HG03045 (cell line): ENCODE data around the gene ALDH18A1.
"Not testable (repeated sequence)": the region's sequence is repeated elsewhere in the genome, so short reads cannot be mapped to it uniquely, and the experiment has no call there.

Experiments used
- ATAC-seq: cut with Tn5 transposase; IDR thresholded peaks from one replicate; pipeline ENCODE4 v1.9.1; 2021; ENCODE audit warnings: mild to moderate bottlenecking, moderate library complexity; ENCODE audit not compliant: unreplicated experiment

ALDH18A1 gene

DNA sequence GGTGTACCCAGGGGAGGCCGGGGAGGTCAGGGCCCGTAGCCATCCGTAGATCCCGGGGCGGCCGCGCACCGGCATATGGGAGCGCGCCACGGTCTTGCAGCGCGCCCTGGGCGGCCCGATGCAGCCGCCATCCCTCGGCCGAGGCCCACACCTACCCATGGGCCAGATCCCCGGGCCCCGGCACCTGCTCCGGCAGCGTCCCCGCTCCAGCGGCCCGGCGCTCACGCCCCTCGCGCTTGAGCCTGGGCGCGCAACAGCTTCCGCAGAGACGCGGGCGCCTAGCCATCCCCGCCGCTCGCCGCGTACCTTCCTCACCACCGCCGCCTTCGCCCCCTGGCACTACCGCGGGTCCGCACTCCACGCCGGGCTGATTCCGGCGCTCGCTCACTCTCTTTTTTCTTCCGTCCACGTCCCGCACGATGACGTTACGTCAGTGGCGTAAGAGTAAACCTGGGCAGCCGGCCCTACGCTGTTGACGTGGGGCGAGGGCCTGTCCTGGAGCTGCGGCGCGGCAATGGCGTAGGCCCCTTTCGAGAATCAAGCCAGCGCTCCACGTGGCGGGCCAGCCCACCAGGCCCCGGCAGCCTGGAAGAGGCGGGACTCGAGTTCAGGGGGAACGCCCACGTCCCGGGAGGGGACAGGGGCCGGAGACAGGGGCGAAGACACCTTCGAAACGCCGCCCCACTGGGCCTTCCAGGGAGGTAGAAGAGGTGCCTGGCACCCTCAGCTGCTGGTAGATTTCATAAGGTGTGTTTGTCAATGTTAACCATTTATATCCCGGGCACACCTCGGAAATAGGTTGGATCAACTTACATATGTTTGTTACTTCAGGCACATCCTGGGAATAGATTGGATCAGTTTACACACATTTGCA, at the start of gene ALDH18A1:
Gene ALDH18A1, minus strand, starts transcription at position 421 of the 874 bp plus-strand sequence. CDS start 3,334 bp downstream, outside the sequence.
- ATAC-seq, result peak; percentile 93

DNA sequence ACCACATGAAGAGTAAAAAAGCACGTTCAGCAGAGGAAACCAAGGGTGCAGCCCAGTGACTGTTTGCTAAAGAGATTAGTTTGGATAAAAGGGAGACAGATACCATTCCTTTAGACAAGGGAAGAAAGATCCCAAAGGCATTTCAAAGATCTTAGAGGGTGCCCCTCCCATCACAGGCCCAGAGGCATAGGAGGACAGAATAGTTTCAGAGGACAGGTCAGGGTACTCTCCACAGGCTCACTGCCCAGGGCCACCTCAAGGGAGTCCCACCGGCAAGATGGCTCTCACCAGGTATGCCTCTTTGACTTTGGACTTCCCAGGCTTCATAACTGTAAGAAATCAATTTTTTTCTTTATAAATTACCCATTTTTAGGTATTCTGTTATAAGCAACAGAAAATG, 41.9 kb upstream of the ALDH18A1 start:
- ATAC-seq, result no peak

DNA sequence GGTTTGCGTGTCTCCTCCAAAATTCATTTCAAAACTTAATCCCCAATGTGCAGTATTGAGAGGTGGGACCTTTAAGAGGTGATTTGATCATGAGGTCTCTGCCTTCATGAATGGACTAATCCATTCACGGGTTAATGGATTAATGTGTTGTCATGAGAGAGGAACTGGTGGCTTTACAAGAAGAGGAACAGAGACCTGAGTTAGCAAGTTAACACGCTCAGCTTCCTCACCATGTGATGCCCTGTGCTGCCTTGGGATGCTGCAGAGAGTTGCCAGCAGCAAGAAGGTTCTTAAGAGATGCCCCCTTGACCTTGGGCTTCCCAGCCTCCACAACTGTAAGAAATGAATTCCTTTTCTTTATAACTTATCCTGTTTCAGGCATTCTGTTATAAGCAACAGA, 40.9 kb upstream of the ALDH18A1 start:
- no peak for ATAC-seq

DNA sequence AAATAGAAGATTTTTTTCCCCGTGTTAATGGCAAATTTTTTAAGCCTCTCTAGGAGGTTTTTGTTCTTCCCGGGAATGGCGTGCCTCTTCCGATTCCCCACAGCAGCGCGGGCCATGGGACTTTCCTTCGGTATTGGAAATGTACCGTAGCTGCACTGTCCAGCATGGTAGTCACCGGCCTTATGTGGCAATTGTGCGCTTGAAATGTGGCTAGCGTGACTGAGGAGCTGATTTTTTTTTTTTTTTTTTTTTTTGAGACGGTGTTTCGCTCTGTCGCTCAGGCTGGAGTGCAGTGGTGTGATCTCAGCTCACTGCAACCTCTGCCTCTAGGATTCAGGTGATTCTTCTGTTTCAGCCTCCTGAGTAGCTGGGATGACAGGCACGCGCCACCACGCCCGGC, 38.2 kb upstream of the ALDH18A1 start:
- no peak for ATAC-seq

DNA sequence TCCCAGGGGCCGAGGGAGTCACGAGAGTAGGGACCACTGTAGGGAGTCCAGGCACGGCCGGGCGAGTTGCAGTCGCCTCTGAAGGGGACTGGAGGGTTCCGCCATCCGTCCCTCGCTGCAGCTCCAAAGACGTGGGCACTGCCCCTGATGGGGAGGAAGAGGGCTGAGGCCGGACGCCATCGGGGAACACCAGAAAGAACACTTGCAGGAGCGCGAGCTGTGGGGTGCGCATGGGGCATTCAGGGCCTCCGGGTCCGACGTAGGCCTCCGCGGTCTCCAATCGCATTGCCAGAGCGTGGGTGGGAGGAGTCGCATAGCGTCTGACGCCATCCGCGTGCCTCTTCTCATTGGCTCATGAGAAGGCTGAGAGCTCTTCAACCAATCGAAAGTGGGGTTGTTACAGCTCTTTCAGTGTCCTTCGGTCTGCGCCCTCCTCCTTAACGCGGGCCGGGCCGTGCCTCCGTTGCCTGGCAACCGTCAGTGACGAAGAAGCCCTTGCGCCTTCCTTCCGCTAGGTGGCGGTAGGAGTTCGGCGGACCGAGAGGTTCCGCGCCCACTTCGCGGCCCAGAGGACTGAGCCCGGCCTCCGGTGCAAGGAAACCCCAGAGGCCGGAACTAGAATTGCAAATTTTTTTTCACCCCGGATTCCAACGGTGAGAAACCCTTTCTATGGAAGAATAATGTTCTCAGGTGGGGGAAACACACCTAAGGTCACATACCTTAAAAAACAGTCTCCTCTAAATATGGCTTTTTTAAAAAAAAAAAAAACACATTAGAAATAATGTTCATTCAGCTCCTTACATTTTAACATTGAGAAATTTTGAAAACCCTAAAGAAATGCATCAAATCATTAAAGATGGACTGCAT, 37.4 kb upstream of the ALDH18A1 start, which contains the start of gene TCTN3:
Gene TCTN3, minus strand, starts transcription at position 260 of the 867 bp plus-strand sequence. Its CDS starts 28 bp downstream, at position 232.
- peak; percentile 100 for ATAC-seq

DNA sequence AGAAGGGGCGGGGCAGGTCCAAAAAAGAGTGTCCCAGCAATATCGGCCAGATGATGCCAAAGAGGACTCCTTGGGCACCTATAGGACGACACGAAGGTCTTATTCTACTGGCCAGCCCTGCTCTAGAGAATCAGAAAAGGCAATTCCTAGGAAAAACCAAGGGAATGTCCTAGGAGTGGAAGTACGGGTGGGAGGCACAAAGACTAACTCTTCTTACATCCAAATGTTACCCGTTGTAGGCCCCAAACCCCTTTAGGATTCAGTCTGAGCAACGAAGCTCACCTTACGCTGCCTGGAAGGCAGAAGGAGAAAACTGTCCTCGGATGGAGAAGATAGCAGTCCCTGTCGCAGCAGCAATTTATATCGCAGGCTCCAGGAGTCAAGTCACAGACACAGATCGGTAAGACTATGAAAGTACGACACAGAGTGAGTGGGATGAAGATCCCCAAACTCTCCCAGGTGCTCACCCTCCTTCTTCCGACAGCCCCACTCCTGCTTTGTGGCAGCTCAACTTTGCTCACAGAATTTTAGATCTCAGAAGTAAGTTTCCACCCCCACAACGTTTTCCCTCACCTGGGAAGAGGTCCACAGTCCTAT, 36.7 kb upstream of the ALDH18A1 start:
- no peak for ATAC-seq

DNA sequence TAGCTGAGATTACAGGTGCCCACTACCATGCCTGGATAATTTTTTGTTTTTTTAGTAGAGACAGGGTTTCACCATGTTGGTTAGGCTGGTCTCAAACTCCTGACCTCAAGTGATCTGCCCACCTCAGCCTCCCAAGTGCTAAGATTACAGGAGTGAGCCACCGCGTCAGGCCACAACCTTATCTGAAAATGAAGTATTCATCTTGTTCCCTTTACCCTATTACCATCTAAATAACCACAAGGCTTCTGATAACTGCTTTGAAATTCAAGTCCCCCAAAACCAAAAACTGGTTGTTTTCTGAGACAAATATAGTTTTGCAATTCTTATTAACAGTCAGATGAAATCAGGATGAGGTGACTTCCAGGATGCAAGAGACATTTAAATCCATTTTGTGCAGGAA, 34.8 kb upstream of the ALDH18A1 start:
- no peak for ATAC-seq

DNA sequence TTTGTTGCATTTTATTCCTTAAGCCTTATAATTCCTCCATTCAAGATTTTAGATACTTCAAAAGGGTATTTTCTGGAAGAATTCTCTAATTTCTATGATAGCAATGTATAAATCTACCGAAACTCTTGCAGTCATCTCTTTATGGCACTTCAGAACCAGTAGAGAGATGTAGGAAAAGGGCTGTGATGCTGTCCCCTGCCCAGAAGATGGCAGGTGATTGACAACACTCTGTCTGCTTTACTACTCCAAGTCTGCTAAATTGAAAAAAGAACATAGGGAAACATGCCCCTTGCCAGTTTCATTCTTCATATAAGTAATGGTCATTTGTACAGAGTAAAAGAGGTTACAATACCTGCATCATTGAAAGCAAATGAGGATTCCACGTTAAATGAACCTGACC, 32.1 kb upstream of the ALDH18A1 start:
- no peak for ATAC-seq

DNA sequence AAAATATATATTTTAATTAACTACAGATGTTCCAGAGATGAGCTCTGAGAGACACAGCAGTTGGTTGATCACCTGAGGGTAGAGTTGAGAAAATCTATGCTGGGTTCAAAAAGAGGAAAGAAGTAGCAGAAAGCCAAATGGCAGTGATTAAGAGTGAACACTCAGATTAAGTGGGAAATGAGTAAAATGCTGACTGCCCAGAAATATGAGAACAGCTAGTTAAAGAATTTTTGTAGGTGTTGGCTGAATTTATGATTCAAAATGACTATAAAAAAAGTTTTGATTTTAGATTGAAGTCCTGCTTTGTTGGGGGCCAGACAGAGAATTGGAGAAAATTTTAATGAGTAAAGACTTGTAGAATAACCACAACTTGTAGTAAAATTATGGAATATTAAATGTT, 27.5 kb upstream of the ALDH18A1 start:
- ATAC-seq, result no peak

DNA sequence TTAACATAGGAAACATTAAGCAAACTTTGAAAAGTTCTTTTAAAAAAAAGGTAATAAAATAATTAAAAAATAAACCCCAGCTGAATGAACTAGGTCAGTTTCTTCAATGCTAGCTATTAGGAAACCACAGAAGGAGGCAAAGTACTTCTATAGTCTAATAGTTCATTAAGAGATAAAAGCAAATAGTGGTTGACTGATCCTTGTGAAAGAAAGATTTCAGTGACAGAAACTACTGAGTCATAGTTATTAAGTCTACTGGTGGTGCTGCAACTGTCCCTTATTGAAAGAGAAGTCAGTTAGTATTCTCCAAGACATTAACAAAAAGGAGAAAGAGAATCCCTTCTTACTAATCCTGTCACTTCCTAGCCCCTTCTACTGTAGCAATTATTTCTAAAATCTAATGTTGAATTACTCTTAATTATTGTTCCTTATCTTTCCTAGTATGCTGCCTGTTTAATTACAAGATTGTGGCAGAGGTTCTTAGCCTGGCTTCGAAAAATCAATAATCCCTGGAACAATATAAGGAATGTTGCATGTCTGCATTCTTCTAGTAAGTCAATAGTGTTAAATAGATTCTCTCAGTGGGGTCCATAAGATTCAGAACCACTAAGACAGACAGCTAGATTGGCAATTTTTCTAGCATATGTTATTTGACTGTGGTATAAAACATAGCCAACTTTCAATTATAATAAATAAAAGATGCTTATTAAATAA, 19.0 kb upstream of the ALDH18A1 start:
- no peak for ATAC-seq

DNA sequence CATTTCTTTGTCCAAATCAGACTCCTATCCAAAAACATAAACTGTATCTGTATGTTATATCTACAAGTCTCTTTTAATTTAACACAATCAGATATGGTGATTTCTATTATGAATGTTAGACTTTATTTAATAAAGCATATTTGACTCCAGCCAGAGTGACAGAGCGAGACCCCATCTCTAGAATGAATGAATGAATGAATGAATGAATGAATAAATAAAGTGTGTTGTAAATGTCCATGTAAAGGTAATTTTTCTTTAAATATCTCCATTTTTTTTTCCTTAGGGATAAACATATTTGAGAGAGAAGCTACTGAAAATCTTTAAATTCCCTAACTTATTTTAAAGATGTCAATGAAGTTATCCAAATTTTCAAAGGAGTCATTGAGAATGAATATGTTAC, 18.1 kb upstream of the ALDH18A1 start:
- ATAC-seq, result no peak

DNA sequence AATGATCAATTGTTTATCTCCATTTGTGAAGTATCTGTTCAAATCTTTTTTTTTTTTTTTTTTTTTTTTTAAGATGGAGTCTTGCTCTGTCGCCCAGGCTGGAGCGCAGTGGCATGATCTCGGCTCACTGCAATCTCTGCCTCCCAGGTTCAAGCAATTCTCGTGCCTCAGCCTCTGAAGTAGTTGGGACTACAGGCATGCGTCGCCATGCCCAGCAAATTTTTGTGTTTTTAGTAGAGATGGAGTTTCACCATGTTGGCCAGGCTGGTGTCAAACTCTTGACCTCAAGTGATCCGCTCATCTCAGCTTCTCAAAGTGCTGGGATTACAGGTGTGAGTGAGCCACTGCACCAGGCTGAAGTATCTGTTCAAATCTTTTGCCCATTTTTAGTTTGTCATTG, 16.1 kb upstream of the ALDH18A1 start:
- not testable (repeated sequence) for ATAC-seq

DNA sequence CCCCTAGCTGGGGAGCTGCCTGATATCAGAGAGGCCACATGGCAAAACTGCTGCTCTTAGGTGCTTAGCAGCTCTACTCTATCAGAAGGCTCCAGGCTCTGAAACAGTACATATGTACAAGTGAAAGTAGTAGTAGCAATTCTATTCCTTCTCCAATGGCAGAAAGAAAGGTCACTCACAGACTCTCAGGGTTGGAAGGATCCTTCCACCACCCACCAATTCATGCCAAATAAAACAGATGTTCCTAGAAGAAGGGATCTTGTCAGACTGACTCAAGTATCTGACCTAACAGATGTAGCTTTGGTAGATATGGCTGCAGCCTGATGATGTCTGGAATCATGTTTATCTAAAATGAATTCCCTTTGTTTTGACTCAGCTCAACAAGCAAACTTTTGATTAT, 8.0 kb upstream of the ALDH18A1 start:
- no peak for ATAC-seq

DNA sequence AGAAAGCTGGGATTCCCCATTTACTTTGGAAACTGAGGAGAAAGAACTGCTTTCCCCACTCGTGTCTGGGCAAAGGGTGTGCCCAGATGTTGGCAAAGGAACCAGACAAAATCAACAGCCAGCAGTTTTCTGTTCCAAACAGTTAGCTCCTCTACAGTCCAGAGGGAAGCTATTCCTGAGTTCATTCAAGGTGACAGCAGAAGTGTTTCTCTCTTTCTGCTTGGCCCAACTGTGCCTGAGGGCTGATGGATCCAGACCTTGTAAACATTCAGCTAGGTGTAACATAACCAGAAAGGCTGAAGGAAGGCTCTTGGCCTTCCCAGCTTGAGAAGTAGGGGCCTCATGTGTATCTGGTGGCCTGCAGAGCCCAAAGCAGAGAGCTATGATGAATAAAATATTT, 7.0 kb upstream of the ALDH18A1 start:
- ATAC-seq, result no peak

DNA sequence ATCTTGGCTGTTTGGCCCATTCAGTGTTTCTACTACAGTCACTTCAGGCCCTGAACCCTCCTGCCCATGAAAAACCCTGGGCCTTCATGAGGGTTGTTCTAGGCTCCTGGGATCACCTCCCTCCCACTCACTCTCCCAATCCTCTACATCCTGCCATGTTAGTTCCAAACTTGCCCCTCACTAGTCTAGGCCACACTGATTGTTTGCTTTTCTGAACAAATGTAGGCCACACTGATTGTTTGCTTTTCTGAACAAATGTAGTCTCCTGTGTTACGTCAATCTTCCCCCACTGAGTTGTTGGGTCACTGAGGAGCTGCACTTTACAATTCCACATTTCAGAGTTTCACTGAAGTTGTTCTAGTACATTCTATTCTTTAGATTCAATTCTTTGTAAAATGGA, 5.3 kb upstream of the ALDH18A1 start:
- ATAC-seq, result no peak

DNA sequence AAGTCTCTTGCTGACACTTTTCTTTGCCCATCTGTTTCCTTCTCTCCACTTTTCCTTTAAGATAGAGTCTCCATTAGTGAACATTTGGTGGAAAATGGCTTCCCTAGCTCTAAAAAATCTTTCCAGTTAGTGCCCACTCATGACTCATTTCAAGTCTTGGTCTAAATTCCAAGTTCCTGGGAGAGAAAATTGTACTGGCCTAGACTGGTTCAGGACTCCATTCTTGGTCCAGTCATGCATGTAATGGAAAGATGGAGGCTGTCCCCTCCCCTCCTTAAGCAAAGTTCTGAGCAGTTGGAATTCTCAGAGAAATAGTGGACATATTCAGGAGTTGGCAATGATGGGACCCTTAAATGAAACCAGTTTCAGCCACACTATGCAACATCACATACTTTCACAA, 3.8 kb upstream of the ALDH18A1 start:
- ATAC-seq, result no peak

DNA sequence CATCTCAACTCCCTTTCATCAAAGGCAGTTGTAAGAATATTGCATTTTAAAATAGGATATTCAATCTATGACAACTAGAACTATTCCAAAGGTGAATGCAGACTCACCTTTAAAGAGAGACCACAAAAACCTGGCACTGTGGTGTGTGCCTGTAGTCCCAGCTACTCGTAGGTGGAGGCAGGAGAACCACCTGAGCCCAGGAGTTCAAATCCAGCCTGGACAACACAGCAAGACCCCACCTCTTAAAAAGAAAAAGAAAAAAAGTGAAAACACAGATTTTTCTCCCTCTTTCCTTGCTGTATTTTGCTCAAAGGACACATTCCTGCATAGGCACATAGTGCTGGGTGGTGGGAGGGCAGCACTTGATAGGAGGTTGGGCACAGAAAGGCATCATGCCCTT, 739 bp upstream of the ALDH18A1 start:
- ATAC-seq, result no peak

DNA sequence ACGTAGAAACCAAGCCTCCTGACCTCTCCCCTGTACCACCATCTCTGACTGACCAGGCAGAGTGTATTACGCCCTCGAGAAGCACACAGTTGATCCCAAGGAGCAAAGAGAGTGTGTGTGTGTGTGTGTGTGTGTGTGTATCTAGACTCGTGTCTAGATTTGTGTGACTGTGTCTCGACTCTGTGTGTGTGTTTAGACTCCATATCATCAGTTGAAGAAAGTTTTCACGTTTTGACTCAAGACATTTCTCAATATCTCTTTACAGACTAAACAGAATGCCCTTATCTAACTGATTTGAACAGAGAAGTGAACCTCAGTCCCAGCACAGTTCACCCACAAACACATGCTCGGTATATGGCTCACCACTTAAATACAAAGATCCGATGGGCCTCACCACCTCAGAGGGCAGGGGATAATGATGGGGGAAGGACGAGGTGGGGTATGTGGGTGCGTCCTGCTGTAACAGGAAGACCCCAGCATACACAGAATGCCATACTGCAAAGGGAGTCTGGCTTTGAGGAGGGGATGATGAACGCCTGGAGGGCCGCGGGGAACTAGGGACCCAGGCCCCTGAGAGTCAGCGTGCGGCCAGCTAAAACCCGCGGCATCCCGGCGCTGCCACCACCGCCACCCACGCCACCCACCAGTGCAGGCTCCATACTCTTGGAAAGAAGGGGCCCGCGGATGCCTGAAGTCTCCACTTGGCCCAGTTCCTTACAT, 780 bp downstream of the ALDH18A1 start:
- ATAC-seq, result peak; percentile 19

DNA sequence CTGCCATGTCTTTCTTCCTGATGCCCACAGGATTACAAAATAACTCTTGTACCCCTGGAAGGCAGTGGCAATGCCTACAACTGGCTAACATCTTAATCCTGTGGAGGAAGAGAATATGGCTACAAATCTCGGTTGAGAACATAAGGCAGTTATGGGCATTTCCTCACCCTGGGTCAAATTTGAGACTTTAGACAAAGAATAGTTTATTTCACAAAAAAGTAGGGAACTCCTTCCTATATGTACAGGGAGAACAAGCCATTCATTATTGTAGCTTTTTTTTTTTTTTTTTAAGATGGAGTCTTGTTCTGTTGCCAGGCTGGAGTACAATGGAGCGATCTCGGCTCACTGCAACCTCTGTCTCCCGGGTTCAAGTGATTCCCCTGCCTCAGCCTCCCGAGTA, 2.6 kb downstream of the ALDH18A1 start:
- ATAC-seq, result no peak
